ENCODE results near the gene ARAP1. TPM values are rescaled to one million over a fixed set of nuclear protein-coding genes. Genes with fewer than 3 reads are reported as not detected.

Gene ARAP1
- total RNA-seq, 1 experiment from 2014 or later: 66.1 TPM

- intact Hi-C loops (cut with micrococcal nuclease; ENCODE audit: unreplicated experiment): no loop called here
- peaks cover 3% of the 10 kb centered on the region for H3K4me1 ChIP-seq (ENCODE audit: insufficient read depth, low read length, poor library complexity, severe bottlenecking)
- H3K27me3 ChIP-seq (replicated peaks; ENCODE audit: insufficient read depth, low read depth, low read length, poor library complexity): peaks cover 46% of the 10 kb centered on the region
- ChIA-PET POLR2A (ENCODE audit: low non-redundant PET) (no interaction called here), CTCF (interaction anchor here (1.6 kb wide), 1 partner anchor 10 kb away, joined by 6 read pairs; no protein-coding TSS in a partner anchor)
- BruUV-seq (replicated peaks): no TSS peak
- H3K36me3 ChIP-seq (ENCODE audit: insufficient read depth, low read length, poor library complexity, severe bottlenecking): no peaks in the 10 kb centered on the region
- H3K27ac ChIP-seq (ENCODE audit: low read depth, low read length, poor library complexity, severe bottlenecking): no peak within 1 kb of the TSS
- H3K9me3 ChIP-seq (ENCODE audit: low read depth, low read length, poor library complexity, severe bottlenecking): no peaks in the 10 kb centered on the region
- H3K4me3 ChIP-seq (ENCODE audit: low read depth, low read length, poor library complexity, severe bottlenecking): no peak within 1 kb of the TSS
- TF ChIP-seq CTCF (conservative IDR thresholded peaks at IDR 0.05; ENCODE audit: low read depth, low read length): no peak
- no peak for TF ChIP-seq EZH2 (IDR thresholded peaks at IDR 0.05; ENCODE audit: borderline replicate concordance, low read depth, low read length, poor library complexity, severe bottlenecking)
- no peak for DNase-seq (ENCODE audit: low spot score)
Observed at GRCh38 chr11:72673943-72674828, 78.0 kb downstream of the ARAP1 start, which contains the start of gene PDE2A. PDE2A (minus strand) TSS chr11:72674422; CDS start chr11:72674207, 215 bp downstream.

- peaks cover 38% of the 10 kb centered on the region for H3K27me3 ChIP-seq (replicated peaks; ENCODE audit: insufficient read depth, low read depth, low read length, poor library complexity)
- no peak for DNase-seq (ENCODE audit: low spot score)
- H3K36me3 ChIP-seq (ENCODE audit: insufficient read depth, low read length, poor library complexity, severe bottlenecking): no peaks in the 10 kb centered on the region
- intact Hi-C loops (cut with micrococcal nuclease; ENCODE audit: unreplicated experiment): no loop called here
- POLR2A ChIA-PET (ENCODE audit: low non-redundant PET): no interaction called here
- CTCF ChIA-PET: no interaction called here
- no peak for TF ChIP-seq CTCF (conservative IDR thresholded peaks at IDR 0.05; ENCODE audit: low read depth, low read length)
- no peak for TF ChIP-seq EZH2 (IDR thresholded peaks at IDR 0.05; ENCODE audit: borderline replicate concordance, low read depth, low read length, poor library complexity, severe bottlenecking)
- H3K4me3 ChIP-seq (ENCODE audit: low read depth, low read length, poor library complexity, severe bottlenecking): no peak overlapping the region
- BruUV-seq (replicated peaks): no TSS peak
- H3K27ac ChIP-seq (ENCODE audit: low read depth, low read length, poor library complexity, severe bottlenecking): no peak overlapping the region
- peaks cover 3% of the 10 kb centered on the region for H3K4me1 ChIP-seq (ENCODE audit: insufficient read depth, low read length, poor library complexity, severe bottlenecking)
- no peaks in the 10 kb centered on the region for H3K9me3 ChIP-seq (ENCODE audit: low read depth, low read length, poor library complexity, severe bottlenecking)
Observed at GRCh38 chr11:72673284-72673942, 78.8 kb downstream of the ARAP1 start.

- BruUV-seq (replicated peaks): no TSS peak
- TF ChIP-seq CTCF (conservative IDR thresholded peaks at IDR 0.05; ENCODE audit: low read depth, low read length) (no peak), EZH2 (IDR thresholded peaks at IDR 0.05; ENCODE audit: borderline replicate concordance, low read depth, low read length, poor library complexity, severe bottlenecking) (no peak)
- ChIA-PET POLR2A (ENCODE audit: low non-redundant PET) (no interaction called here), CTCF (interaction anchor here (0.7 kb wide), 1 partner anchor 505 kb away, joined by 8 read pairs; no protein-coding TSS in a partner anchor)
- DNase-seq (ENCODE audit: low spot score): no peak
- intact Hi-C loops (cut with micrococcal nuclease; ENCODE audit: unreplicated experiment): no loop called here
- H3K4me1 ChIP-seq (ENCODE audit: insufficient read depth, low read length, poor library complexity, severe bottlenecking): peaks cover 3% of the 10 kb centered on the region
- H3K27ac ChIP-seq (ENCODE audit: low read depth, low read length, poor library complexity, severe bottlenecking): no peak overlapping the region
- no peaks in the 10 kb centered on the region for H3K36me3 ChIP-seq (ENCODE audit: insufficient read depth, low read length, poor library complexity, severe bottlenecking)
- H3K27me3 ChIP-seq (replicated peaks; ENCODE audit: insufficient read depth, low read depth, low read length, poor library complexity): peaks cover 31% of the 10 kb centered on the region
- H3K4me3 ChIP-seq (ENCODE audit: low read depth, low read length, poor library complexity, severe bottlenecking): no peak overlapping the region
- peaks cover under 1% of the 10 kb centered on the region for H3K9me3 ChIP-seq (ENCODE audit: low read depth, low read length, poor library complexity, severe bottlenecking)
Observed at GRCh38 chr11:72672597-72673238, 79.5 kb downstream of the ARAP1 start.

Data from A673 (cell line).